Endometrial microvascular endothelial cells (primary cell): Measurements from ENCODE around the gene RPS13. TPM values are rescaled to one million over a fixed set of nuclear protein-coding genes. Genes with fewer than 3 reads are reported as not detected.
"Not testable (repeated sequence)": the region's sequence is repeated elsewhere in the genome, so short reads cannot be mapped to it uniquely, and the experiment has no call there.

Experiments
- in situ Hi-C: cut with HindIII; loops from 2 replicates; pipeline ENCODE4 v1.10.0; 2017; ENCODE audit warnings: low sequenced_read_pairs, low pct_unique_long_range_greater_than_20kb; ENCODE audit errors: inconsistent ontology term
- total RNA-seq: library from RNA; depleted of rRNA; stranded (reverse); fragments of >200 nt; gene quantifications from one replicate; pipeline ENCODE4 v1.2.3, GENCODE V29; 2015; ENCODE audit errors: inconsistent ontology term

The RPS13 gene
- total RNA-seq, result 902 TPM

DNA sequence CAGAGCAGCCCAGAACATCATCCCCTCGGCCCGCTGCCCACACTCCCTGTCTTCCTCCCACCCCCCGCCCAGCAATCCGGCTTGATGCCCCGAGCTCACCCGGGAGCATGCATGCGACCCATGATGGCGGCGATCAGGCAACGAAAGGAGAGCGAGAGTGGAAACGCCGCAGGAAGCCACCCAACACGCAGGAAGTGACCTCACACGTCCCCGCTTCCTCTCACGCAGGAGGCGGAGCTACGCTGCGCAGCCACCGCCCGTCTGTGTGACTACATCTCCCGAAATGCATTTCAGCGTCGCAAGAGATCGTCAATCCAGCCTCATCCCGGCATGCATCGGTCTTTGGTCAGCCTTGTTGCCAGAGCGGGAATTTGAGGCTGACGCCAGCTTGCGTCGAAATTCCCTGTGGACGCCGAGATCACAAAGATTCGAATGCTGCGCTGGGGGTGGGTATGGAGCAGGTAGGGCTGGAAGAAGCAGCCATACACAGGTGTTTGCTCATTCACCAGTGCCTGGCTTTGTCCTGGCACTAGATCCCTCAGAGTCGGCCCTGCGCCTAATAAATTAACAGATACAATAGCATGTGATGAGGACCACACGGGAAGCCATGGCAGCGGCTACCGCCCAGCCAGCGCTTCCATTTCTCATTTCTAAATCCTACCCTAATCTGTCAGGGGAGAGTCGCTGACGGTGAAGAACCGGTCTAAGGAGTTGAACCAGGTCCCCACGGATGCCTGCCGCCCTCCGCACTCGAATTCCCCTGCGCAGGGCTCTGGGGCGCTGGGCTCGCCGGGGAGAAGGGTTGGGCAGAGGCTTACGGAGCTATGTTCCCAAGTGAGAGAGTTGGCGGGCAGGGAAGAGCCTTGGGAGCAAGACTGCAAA, at the start of gene RPS13:
RPS13 (minus strand) TSS at position 148 of the 882 bp plus-strand sequence; CDS start at position 122, 26 bp downstream.
- in situ Hi-C loops, result no loop called here

DNA sequence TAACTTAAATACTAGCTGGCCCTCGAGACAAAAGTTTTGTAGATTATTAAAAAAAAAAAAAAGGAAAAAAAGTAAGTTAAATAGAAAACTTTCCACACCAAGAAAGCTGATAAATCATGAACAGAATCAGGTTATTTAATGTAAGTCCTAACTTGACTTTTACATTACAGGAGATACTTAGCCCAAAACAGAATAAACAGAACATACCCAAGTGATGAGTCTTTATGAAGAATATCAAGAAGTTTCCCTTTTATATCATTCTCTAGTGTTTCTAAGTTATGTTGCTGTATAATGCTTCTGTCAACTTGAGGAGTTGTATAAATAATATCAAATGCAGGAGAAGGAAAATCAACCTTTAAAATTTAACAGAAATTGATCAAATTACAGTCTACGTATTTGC, 44.5 kb upstream of the RPS13 start:
- in situ Hi-C loops, result no loop called here

DNA sequence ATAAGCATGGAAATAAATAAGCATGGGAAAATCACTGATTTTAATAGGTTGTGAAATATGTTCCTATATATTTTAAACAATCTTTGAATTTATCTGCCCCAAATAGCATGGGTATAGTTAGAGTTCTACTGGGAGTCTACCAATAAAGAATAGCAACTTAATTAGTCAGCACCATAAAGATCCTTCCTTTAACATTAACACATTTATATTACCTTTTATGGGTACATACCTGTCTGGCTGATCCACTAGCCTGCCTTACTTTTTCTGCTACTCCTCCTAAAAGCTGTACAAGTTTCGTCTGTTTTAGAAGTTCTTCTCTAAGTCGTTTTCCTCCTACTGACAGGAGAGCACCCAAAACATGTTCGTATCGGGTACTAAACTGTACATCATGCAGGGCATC, 39.8 kb upstream of the RPS13 start:
- in situ Hi-C loops, result no loop called here

DNA sequence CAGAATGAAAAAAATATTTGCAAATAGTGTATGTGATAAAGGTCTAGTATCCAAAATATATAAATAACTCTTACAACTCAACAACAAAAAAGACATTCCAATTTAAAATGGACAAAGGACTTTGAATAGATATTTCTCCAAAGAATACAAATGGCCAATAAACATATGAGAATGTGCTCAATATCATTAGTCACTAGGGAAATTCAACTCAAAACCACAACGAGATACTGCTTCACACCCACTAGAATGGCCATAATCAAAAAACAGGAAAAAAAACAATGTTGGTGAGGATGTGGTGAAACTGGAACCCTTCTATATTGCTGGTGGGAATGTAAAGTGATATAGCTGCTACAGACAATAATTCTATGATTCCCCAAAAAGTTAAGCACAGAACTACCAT, 38.6 kb upstream of the RPS13 start:
- in situ Hi-C loops, result no loop called here

DNA sequence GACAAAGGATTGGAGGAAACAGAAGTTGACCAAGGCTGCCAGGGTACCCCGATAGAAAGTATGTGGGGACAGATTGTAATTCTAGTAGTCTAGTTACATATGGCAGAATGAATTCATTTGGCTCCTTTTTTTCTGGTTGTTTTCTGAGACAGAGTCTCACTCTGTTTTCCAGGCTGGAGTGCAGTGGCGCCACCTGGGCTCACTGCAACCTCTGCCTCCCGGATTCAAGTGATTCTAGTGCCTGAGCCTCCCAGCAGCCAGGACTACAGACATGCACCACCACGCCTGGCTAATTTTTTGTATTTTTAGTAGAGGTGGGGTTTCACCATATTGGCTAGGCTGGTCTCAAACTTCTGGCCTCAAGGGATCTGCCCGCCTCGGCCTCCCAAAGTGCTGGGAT, 30.3 kb upstream of the RPS13 start:
- in situ Hi-C loops, result not testable (repeated sequence)

DNA sequence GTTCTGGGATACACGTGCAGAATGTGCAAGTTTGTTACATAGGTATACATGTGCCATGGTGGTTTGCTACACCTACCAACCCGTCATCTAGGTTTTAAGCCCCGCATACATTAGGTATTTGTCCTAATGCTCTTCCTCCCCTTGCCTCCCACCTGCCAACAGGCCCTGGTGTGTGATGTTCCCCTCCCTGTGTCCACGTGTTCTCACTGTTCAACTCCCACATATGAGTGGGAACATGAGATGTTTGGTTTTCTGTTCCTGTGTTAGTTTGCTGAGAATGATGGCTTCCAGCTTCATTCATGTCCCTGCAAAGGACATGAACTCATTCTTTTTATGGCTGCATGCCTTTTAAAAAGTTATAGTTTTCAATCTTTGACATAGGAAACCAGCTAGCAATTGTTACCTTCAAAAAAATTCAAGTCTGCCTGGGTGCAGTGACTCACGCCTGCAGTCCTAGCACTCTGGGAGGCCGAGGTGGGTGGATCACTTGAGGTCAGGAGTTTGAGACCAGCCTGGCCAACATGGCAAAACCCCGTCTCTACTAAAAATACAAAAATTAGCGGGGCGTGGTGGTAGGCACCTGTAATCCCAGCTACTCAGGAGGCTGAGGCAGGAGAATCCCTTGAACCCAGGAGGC, 28.1 kb upstream of the RPS13 start:
- in situ Hi-C loops, result not testable (repeated sequence)

DNA sequence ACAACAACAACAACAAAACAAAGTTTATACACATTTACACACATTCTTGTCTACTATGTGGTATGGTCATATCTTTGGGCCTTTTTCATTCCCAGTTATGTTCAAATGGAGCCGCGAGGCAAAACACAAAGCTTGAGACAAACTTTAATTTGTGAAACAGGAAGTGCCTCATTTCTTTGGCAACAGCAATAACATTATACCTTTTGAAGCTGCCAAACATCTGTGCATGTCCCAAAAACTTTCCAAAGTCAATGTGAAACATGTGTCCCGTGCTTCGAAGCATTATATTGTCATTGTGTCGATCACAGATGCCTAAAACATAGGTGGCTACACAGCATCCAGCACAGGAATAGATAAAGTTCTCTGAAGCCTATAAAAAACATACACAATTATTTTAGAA, 25.0 kb upstream of the RPS13 start:
- in situ Hi-C loops, result no loop called here

DNA sequence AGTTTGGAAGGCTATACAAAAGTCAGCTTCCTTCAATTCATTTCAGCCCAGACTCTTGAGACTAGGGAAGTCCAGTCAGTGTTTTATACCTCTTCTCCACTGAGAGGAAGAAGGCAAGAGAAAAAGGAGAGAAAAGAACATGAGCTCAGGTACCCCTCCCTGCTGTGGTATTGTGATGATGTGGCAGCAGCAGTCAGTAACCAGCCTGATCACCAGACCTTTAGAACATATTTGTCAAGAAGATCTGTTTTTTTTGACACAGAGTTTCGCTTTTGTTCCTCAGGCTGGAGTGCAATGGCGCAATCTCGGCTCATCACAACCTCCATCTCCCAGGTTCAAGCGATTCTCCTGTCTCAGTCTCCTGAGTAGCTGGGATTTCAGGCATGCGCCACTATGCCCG, 21.2 kb upstream of the RPS13 start:
- in situ Hi-C loops, result no loop called here

DNA sequence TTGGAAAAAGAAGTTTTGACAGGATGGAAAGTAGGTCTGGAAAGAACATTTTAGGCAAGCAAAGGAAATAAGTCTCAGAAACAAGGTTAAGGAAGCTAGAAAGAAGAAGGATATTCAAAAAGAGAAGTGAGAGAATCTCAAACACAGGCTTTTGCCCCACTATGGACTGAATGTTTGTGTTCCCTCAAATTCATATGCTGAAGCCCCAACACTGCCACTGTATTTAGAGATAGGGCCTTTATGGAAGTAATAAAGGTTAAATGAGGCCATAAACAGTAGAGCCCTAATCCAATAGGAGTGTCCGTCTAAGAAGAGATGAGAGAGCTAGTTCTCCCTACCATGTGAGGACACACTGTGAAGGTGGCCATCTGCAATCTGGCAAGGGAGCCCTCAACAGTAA, 20.6 kb upstream of the RPS13 start:
- in situ Hi-C loops, result no loop called here

DNA sequence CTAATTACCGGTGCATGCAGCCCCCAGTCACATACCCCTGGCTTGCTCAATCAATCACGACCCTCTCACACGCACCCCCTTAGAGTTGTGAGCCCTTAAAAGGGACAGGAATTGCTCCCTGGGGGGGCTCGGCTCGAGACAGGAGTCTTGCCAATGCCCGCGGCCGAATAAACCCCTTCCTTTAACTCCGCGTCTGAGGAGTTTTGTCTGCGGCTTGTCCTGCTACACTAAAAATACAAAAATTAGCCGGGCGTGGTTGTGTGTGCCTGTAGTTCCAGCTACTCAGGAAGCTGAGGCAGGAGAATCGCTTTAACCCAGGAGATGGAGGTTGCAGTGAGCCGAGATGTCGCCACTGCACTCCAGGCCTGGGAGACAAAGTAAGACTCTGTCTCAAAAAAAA, 8.5 kb upstream of the RPS13 start:
- in situ Hi-C loops, result not testable (repeated sequence)

DNA sequence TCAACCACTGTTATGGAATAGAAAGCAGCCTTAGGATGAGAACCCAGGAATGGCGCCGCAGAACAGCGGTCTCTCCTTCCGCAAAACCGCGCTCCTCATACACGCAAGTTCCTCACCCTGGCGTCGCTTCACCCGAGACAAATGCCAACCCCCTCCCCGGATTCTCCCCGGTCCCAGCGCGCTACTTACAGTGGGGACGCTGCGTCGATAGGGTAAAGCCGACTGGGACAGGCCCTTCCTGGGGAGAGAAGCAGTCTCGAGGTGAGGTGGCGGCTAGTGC, 287 bp downstream of the RPS13 start:
- in situ Hi-C loops, result no loop called here

DNA sequence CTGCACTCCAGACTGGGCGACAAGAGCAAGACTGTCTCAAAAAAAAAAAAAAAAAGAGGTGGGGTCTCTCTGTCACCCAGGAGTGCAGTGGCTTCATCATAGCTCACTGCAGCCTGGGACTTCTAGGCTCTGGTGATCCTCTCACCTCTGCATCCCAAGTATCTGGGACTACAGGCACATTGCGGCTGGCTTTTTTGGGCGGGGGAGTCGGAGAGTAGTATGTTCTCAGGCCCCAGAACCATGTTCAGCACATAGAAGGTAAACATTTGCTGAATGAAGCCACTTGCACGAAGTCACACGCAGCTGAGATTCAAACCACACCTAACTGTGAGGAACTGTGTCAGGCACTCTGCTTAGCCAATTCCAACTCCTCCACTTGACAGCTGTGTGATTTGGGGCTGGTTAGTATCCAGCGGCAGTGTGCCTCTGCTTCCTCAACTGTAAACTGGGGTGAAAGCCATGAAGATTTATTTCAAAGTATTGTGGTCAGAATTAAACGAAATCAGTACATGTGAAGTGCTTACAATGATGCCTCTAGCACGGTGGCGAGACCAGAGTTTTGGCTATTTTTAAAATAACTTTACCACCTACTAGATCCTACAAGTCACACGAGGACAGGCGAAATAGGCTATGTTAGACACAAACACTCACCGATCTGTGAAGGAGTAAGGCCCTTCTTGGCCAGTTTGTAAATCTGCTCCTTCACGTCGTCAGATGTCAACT, 789 bp downstream of the RPS13 start:
- in situ Hi-C loops, result no loop called here

DNA sequence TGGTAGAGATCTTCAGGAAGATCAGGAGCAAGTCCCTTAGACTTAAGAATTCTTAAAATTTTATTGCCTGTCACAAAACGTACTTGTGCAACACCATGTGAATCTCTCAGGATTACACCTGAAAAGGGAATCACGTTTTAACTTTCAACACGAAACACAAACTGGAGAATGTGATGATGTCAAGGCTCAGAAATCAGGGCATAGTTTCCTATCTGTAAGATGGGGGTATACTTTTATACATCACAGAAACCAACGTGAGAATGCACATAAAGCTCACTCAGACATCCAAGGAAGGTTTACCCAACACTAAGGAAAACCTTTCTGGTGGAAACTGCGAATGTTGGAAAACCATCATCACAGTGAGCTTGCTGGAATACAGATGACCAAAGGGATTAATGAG, 2.0 kb downstream of the RPS13 start:
- in situ Hi-C loops, result no loop called here

DNA sequence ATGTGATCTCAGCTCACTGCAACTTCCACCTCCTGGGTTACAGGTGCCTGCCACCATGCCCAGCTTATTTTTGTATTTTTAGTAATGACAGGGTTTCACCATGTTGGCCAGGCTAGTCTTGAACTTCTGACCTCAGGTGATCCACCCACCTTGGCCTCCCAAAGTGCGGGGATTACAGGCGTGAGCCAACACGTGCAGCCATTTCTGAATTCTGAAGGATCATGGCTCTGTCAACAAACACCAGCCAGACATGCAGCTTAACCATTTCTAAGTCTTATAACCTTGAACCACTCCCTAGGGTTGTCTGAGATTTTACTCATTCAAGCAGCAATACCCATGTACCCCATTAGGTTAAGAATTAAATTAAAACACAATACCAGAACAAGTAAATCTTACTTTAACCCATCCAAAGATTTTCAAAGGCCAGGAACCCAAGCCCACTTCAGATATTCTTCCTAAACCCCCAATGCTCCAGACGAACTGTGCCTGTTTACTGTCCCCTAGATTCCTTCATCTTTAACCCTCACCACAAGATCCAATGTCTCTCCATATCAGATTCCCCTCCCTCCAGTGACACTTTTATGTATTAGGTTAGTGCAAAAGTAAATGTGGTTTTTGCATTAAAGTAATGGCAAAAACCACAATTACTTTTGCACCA, 4.0 kb downstream of the RPS13 start:
- in situ Hi-C loops, result no loop called here

DNA sequence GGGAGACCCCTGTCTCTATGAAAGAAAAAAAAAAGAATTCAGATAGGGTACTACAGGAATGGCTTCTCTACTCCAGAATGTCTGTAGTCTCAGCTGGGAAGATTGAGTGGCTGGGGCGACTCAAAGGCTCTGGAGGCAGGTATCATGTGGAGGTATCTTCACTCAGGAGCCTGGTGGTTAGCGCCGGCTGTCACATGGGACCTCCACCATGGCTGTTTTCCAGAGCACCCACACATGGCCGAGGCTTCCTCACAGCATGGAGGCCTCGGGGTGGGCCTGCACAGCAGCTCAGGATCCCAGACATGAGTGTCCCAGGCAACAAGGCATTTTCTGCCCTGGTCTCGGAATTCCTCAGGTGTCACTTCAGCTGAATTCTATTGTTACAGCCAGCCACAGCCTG, 10.1 kb downstream of the RPS13 start:
- in situ Hi-C loops, result no loop called here

DNA sequence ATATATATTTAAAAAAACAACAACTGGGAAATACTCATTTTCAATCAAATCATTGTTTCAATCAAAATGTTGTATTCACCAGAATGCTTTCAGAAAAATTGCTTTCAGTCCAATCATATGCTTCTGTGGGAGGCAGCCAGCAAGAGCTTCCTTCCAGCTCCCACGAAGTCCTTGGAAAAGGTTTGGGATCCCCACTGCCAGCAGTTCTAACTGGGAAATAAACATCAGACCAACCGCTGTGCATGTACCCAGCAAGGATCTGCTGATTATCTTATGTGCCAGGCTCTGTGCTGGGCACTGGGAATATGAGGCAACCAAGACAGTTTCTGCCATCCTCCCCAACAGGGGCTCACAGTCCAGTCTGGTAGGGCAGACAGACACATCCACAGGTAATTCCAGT, 10.8 kb downstream of the RPS13 start:
- in situ Hi-C loops, result no loop called here

DNA sequence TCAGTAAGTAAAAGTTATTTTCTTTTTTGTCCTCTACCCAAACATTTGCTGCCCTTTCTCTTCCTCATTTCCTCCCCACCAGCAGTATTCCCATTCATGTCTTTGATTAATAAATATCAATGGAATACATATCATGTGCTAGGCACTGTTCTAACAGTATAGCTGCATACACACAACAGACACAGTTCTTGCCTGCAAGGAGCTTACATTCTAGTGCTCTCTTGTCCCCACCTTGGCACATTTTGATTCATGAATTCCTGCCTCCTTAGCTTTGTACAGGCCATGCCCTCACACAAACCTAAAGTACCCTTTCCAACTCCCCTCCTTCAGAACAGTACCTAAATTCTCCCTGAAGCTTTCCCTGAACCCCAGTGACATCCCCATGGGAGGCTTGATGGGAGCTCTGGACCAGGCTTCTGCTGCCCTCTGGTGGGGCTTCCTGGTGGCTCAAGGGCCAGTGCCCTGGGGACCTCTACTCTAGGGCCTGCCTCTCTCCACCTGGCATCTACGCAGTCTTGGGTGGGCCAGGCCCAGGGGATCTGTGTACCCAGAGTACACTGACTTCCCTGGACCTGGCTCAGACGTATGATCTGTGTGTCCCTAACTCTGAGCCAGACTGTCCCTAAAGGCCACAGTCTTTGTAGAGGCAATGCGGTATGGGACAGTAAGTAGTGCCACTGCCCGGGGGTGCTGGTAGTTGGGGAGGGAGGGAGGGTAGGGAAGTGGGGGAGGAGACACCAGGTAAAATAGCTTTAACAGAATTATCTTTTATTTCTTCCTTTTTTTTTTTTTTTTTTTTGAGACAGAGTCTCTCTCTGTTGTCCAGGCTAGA, 14.1 kb downstream of the RPS13 start:
- in situ Hi-C loops, result no loop called here

DNA sequence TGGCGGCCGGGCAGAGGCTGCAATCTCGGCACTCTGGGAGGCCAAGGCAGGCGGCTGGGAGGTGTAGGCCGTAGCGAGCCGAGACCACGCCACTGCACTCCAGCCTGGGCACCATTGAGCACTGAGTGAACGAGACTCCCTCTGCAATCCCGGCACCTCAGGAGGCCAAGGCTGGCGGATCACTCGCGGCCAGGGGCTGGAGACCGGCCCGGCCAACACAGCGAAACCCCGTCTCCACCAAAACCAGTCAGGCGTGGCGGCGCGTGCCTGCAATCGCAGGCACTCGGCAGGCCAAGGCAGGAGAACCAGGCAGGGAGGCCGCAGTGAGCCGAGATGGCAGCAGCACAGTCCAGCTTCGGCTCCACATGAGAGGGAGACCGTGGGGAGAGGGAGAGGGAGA, 26.3 kb downstream of the RPS13 start:
- in situ Hi-C loops, result not testable (repeated sequence)

DNA sequence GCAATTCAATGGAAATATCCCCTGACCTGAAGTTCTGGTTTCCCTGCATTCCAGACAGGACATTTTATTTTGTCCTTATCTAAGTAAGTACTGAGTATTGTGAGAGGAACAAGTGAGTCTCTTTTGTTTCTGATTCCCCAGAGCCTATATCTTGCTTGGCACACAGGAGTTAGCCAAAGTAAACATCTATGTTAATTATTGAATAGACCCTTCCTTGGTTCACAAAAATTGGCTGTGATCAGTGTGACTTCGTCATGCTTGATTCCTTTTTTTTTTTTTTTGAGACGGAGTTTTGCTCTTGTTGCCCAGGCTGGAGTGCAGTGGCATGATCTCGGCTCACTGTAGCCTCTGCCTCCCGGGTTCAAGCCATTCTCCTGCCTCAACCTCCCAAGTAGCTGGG, 29.0 kb downstream of the RPS13 start:
- in situ Hi-C loops, result not testable (repeated sequence)
